NAMALWA (cell line): ENCODE measurements around the gene IL23R.
A peak's percentile ranks its signal among the peaks of the same experiment; 100 is the strongest.

Experiments
- DNase-seq: peaks from one replicate; pipeline ENCODE4 v3.0.0-alpha.2; 2015; ENCODE audit warnings: low spot score

The IL23R gene

DNA sequence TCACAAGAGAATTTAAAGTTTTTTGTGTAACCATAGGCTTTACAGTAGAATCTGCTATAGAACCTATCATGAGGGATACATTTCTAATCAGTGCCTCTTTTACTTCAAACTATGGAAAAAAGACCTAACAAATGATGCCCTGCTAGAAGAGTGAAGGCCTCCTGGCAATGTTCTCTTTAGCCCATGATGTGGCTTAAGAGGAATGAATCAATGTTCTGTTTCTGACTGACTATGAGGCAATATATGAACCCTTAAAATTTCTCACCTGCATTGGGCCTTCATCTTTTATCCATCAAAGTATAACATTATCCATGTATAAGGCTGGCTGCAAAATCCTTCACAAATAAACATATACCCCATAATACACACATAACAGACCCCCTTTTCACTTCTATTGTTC is 75.8 kb downstream of the IL23R start:
- DNase-seq, result no peak

GRCh38 chr1:67250051-67250653 is 83.9 kb downstream of the IL23R start:
- peak; percentile 7 for DNase-seq

GRCh38 chr1:67256291-67257172 is 90.3 kb downstream of the IL23R start:
- no peak for DNase-seq

DNA sequence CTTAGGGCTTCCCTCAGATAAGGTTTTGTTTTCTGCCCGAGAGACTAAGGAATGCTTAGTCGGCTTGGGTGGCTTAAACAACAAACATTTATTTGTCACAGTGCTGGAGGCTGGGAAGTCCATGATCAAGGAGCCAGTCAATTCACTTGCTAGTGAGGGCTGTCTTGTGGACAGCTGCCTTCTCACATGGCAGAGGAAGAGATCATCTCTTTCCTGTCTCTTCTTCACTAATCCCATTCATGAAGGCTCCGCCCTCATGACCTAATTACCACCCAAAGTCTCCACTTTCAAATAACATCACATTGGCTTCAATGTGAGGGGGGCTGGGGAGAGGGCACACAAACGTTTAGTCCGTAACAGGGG is 90.9 kb downstream of the IL23R start:
- no peak for DNase-seq

GRCh38 chr1:67261680-67262079 is 95.4 kb downstream of the IL23R start:
- DNase-seq, result peak; percentile 30

- DNase-seq, result no peak
Observed at GRCh38 chr1:67262735-67263134, 96.5 kb downstream of the IL23R start.

GRCh38 chr1:67264152-67264551 is 97.9 kb downstream of the IL23R start:
- DNase-seq, result no peak

DNA sequence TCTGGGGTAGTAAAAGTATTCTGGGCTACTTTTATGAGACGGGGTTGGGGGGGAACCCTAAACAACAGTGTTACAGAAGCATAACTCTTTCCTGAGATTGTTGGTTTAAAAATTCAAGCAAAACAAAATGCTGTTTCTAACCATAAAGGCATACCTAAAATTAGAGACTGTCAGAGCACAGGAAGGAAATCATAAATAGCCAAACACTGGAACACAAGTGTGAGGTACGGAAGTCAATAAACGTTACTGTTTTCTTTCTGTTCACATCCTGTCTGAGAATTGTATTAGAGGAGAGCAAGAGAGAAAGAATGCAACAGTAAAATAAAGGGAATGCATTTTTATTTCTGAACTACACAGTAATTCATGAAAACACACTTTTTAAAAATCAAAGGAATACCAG is 98.6 kb downstream of the IL23R start:
- DNase-seq, result peak; percentile 20

GRCh38 chr1:67269061-67269460 is 102.8 kb downstream of the IL23R start:
- no peak for DNase-seq

DNA sequence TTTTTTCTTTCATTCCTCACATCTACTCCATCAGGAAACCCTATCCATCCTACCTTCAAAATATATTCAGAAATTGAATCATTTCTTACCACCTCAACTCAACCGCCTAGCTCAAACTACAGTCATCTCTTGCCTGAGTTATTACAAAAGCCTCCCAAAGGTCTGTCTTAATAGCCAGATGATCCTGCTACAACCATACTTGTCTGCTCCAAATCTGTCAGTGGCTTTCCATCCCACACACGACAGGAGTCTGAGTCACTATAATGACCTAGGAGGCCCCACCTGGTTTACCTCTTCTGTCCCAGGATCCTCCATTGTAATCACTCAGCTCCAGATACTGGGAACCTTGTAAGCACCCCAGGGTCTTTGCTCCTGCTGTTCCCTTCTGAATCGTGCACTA is 104.3 kb downstream of the IL23R start:
- DNase-seq, result no peak

DNA sequence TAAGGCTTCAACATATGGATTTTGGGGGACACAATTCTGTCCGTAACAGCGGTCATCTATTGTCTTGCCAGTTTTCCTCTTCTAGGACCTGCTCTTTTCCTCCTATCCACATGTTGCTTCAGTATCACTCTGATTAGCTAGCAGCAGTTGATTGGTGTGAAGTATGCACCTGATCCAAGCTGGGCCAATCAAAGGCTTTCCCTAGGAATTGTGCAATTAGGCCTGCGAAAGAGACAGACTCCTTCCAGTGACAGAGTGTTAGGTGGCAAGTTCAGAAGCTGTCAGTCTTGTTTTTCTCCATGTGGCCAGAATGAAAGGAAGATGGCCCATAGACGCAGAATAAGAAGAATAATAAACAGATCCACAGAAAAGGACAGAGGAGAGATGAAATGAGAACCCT is 107.3 kb downstream of the IL23R start:
- no peak for DNase-seq

GRCh38 chr1:67274623-67275325 is 108.5 kb downstream of the IL23R start:
- DNase-seq, result no peak

DNA sequence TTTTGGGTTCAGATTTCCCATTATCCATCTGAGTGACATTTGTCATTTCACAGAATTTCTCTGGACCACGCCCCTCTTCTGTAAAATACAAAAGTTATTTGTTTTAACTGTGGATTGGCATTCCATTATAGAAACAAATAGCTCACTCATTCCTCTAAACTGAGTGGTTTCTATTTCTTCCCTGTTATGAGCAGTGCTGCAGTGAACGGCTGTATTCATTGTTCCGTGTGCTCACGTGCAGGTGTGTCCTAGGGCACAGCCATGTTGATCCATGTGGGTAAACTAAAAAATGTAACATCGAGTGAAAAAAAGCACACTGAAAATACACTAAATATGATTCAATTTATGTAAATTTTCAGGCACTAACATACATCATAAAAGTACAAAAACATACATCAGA is 114.4 kb downstream of the IL23R start:
- no peak for DNase-seq

GRCh38 chr1:67281244-67281643 is 115.0 kb downstream of the IL23R start:
- DNase-seq, result no peak

DNA sequence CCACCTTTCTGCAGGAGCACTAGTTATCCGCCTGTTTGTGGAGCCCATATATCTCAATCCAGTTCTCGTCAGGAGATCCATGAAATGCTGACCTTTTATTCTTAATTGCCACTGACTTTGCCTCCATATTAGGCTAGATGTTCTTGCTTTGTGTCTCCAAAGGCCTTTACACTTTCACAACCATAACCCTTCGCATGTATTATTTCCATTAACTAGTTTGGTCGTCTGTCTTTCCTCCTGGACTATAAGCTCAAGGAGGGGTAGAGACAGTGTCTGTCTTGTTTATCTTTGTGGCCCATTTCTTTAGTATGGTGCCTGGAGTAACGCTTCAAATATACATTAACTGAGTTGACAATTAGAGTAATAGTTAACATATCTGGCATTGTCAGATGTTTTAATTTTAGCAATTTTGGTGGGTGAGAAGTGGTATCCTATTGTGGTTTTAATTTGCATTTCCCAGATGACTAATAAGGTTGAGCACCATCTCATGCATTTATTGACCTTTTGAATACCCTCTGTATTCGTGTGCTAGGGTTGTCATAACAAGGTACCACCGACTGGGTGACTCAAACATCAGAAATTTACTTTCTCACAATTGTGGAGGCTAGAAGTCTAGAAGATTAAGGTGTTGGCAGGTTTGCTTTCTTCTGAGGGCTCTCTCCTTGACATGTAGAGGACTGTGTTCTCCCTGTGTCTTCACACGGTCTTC is 119.7 kb downstream of the IL23R start:
- no peak for DNase-seq

GRCh38 chr1:67290236-67290635 is 124.0 kb downstream of the IL23R start:
- no peak for DNase-seq

GRCh38 chr1:67294836-67295617 is 128.8 kb downstream of the IL23R start:
- no peak for DNase-seq

- peak; percentile 9 for DNase-seq
Observed at GRCh38 chr1:67298762-67299161, 132.5 kb downstream of the IL23R start.

- DNase-seq, result no peak
Observed at GRCh38 chr1:67299296-67299695, 133.0 kb downstream of the IL23R start.

DNA sequence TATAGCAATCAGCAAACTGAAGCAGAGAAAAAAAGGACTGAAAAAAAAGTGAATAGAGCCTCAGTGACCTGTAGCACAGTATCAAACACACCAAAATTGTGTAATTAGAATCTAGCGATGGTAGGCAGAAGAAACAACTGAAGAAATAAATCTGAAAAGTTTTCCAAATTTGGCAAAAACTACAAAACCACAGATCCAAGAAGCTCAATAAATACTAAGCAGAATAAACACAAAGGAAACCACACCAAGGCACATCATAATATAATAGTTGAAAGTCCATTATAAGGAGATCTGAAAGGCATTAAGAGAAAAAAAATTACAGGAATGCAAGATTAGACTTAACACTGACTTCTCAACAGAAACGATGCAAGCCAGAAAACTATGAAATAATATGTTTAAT is 134.3 kb downstream of the IL23R start:
- DNase-seq, result no peak

GRCh38 chr1:67304023-67304422 is 137.8 kb downstream of the IL23R start:
- DNase-seq, result no peak

- no peak for DNase-seq
Observed at GRCh38 chr1:67306547-67306946, 140.3 kb downstream of the IL23R start.
